Keratinocyte (primary cell): ENCODE data around the gene RERE. TPM values are rescaled to one million over a fixed set of nuclear protein-coding genes. Genes with fewer than 3 reads are reported as not detected.

Experiments
- DNase-seq: peaks from one replicate; pipeline ENCODE4 v3.0.0-alpha.2; 2011; ENCODE audit warnings: low read depth, missing footprints, low spot score
- FAIRE-seq: peaks from 2 replicates; lab custom pipeline; 2011; peaks lifted over from hg19 to GRCh38; lab: Jason Lieb, UNC
- H2AFZ ChIP-seq: 2 replicates; pipeline ENCODE4 v1.6.0; 2012; ENCODE audit warnings: low read length, control low read depth, inconsistent platforms; ENCODE audit not compliant: control insufficient read depth
- H3K27ac ChIP-seq: 2 replicates; pipeline ENCODE4 v1.5.1; 2011; ENCODE audit warnings: low read length; ENCODE audit not compliant: control insufficient read depth, insufficient read depth
- H3K27me3 ChIP-seq: 3 replicates; pipeline ENCODE4 v1.6.0; 2011; ENCODE audit warnings: low read length; ENCODE audit not compliant: control insufficient read depth, insufficient read depth; ENCODE audit errors: extremely low read depth
- H3K36me3 ChIP-seq, 2 experiments: 2 replicates in 1 of 2; 3 replicates in 1 of 2; pipeline ENCODE4 v1.5.1; 2011; ENCODE audit warnings: low read length in 2 of 2, mild to moderate bottlenecking in 1 of 2; ENCODE audit not compliant: control insufficient read depth in 2 of 2, insufficient read depth in 2 of 2; ENCODE audit errors: extremely low read depth in 1 of 2
- H3K4me1 ChIP-seq: 3 replicates; pipeline ENCODE4 v1.5.1; 2011; ENCODE audit warnings: low read length; ENCODE audit not compliant: control insufficient read depth, insufficient read depth; ENCODE audit errors: extremely low read depth
- H3K4me2 ChIP-seq: 3 replicates; pipeline ENCODE4 v1.6.0; 2011; ENCODE audit warnings: low read depth, low read length; ENCODE audit not compliant: control insufficient read depth, insufficient read depth; ENCODE audit errors: extremely low read depth
- H3K4me3 ChIP-seq, 3 experiments: fragments of 200-600 bp in 1 of 3; sonication (generic) in 1 of 3; 2 replicates in 2 of 3; 3 replicates in 1 of 3; pipeline ENCODE4 v1.5.1; 2011 to 2016; ENCODE audit warnings: low read length in 3 of 3, mild to moderate bottlenecking in 3 of 3, control low read depth in 2 of 3, inconsistent platforms in 1 of 3, low read depth in 1 of 3, mixed read lengths in 1 of 3, mixed run types in 1 of 3, moderate library complexity in 1 of 3; ENCODE audit not compliant: control insufficient read depth in 2 of 3, insufficient read depth in 2 of 3; ENCODE audit errors: extremely low read depth in 1 of 3
- H3K79me2 ChIP-seq: 2 replicates; pipeline ENCODE4 v1.6.0; 2012; ENCODE audit warnings: low read length; ENCODE audit not compliant: control insufficient read depth, insufficient read depth
- H3K9ac ChIP-seq: 3 replicates; pipeline ENCODE4 v1.6.0; 2011; ENCODE audit warnings: low read length; ENCODE audit not compliant: control insufficient read depth, insufficient read depth; ENCODE audit errors: extremely low read depth
- H3K9me1 ChIP-seq: 3 replicates; pipeline ENCODE4 v1.6.0; 2011; ENCODE audit warnings: low read length; ENCODE audit not compliant: control insufficient read depth, insufficient read depth; ENCODE audit errors: extremely low read depth
- H3K9me3 ChIP-seq: 2 replicates; pipeline ENCODE4 v1.5.1; 2012; ENCODE audit warnings: low read depth, low read length; ENCODE audit not compliant: control insufficient read depth
- H4K20me1 ChIP-seq: 3 replicates; pipeline ENCODE4 v1.6.0; 2011; ENCODE audit warnings: low read length; ENCODE audit not compliant: control insufficient read depth, insufficient read depth; ENCODE audit errors: extremely low read depth
- CTCF ChIP-seq, 3 experiments: IDR thresholded peaks in 1 of 3; conservative IDR thresholded peaks in 1 of 3; optimal IDR thresholded peaks in 1 of 3; 2 replicates in 2 of 3; 3 replicates in 1 of 3; pipeline versions ENCODE3 to v1.5.1; 2011; ENCODE audit warnings: low read length in 3 of 3, mild to moderate bottlenecking in 3 of 3, moderate library complexity in 2 of 3, control low read depth in 1 of 3, inconsistent platforms in 1 of 3; ENCODE audit not compliant: insufficient read depth in 2 of 3; ENCODE audit errors: extremely low read depth in 1 of 3
- EZH2 ChIP-seq: IDR thresholded peaks from one replicate; pipeline ENCODE4 v1.6.1; 2012; ENCODE audit warnings: inconsistent platforms, mild to moderate bottlenecking, low read length, moderate library complexity
- dilution Hi-C: fragments of 300-500 bp; cut with MboI; formaldehyde crosslinking; loops from one replicate; pipeline ENCODE4 v1.7.0; 2020; ENCODE audit warnings: low sequenced_read_pairs; ENCODE audit not compliant: extremely low pct_ligation_motif_present
- polyA plus RNA-seq, 5 experiments: library from polyadenylated mRNA; depleted of rRNA in 3 of 5; stranded (reverse) in 3 of 5; stranded (forward) in 1 of 5; unstranded in 1 of 5; fragments of >200 nt; gene quantifications; 1 replicate in 1 of 5; 2 replicates in 3 of 5; 3 replicates in 1 of 5; pipeline versions ENCODE4 v1.2.1 to v1.2.3, GENCODE V29; 2011 to 2012; ENCODE audit warnings: missing spikeins in 2 of 5, low read depth in 1 of 5, low replicate concordance in 1 of 5

Gene RERE
- polyA plus RNA-seq, 1 donor (not counting 4 experiments of a cell fraction or from before 2014, with no cell fraction given): 3.8 TPM

- Histone ChIP-seq H2AFZ (peak overlapping the region; percentile 86), H4K20me1 (no peaks in the 10 kb centered on the region), H3K4me3 (peak overlapping the region; percentile 91 to 94 (median 91)), H3K27me3 (no peaks in the 10 kb centered on the region), H3K36me3 (no peaks in the 10 kb centered on the region), H3K27ac (peak overlapping the region; percentile 94), H3K9ac (peak overlapping the region; percentile 98), H3K9me1 (peaks cover 2% of the 10 kb centered on the region), H3K4me2 (peak overlapping the region; percentile 99), H3K4me1 (peaks cover 21% of the 10 kb centered on the region), H3K9me3 (no peaks in the 10 kb centered on the region), H3K79me2 (peaks cover 30% of the 10 kb centered on the region)
- TF ChIP-seq EZH2: no peak
- TF ChIP-seq CTCF (optimal IDR thresholded peaks at IDR 0.05 in 1 of 3, IDR thresholded peaks at IDR 0.05 in 1 of 3, conservative IDR thresholded peaks at IDR 0.05 in 1 of 3; ENCODE audit: extremely low read depth in 1 of 3, insufficient read depth in 2 of 3, low read length in 3 of 3): no peak
- dilution Hi-C loops: no loop called here
- peak; percentile 9 for FAIRE-seq
- no peak for DNase-seq
These were observed 1.2 kb downstream of the RERE start for GRCh38 chr1:8816264-8816663.

GRCh38 chr1:8815582-8816151 lies 1.8 kb downstream of the RERE start:
- Histone ChIP-seq H3K4me2 (peak overlapping the region; percentile 99), H3K36me3 (no peaks in the 10 kb centered on the region), H3K27me3 (no peaks in the 10 kb centered on the region), H3K27ac (peak overlapping the region; percentile 94), H3K4me3 (peak overlapping the region; percentile 9 to 94 (median 91)), H3K9ac (peak overlapping the region; percentile 98), H4K20me1 (no peaks in the 10 kb centered on the region), H3K9me3 (no peaks in the 10 kb centered on the region), H3K9me1 (peaks cover 2% of the 10 kb centered on the region), H2AFZ (peak overlapping the region; percentile 17), H3K79me2 (peaks cover 32% of the 10 kb centered on the region), H3K4me1 (peaks cover 21% of the 10 kb centered on the region)
- no peak for FAIRE-seq
- DNase-seq: no peak
- dilution Hi-C loops: no loop called here
- no peak for TF ChIP-seq CTCF (optimal IDR thresholded peaks at IDR 0.05 in 1 of 3, IDR thresholded peaks at IDR 0.05 in 1 of 3, conservative IDR thresholded peaks at IDR 0.05 in 1 of 3; ENCODE audit: extremely low read depth in 1 of 3, insufficient read depth in 2 of 3, low read length in 3 of 3)
- no peak for TF ChIP-seq EZH2
